WI38 (cell line): Measurements from ENCODE around the gene MEX3D.
"Not testable (repeated sequence)": the region's sequence is repeated elsewhere in the genome, so short reads cannot be mapped to it uniquely, and the experiment has no call there.

Experiments
- H3K4me3 ChIP-seq: 2 replicates; pipeline ENCODE4 v1.5.1; 2011; ENCODE audit warnings: low read depth, mild to moderate bottlenecking, control low read depth, low read length
- CTCF ChIP-seq: IDR thresholded peaks from 2 replicates; pipeline ENCODE4 v1.5.1; 2012; ENCODE audit warnings: low read depth, mild to moderate bottlenecking, control low read depth, low read length

The MEX3D gene

GRCh38 chr19:1522061-1522460 is 46.1 kb downstream of the MEX3D start:
- no peak for TF ChIP-seq CTCF
- no peak overlapping the region for H3K4me3 ChIP-seq

DNA sequence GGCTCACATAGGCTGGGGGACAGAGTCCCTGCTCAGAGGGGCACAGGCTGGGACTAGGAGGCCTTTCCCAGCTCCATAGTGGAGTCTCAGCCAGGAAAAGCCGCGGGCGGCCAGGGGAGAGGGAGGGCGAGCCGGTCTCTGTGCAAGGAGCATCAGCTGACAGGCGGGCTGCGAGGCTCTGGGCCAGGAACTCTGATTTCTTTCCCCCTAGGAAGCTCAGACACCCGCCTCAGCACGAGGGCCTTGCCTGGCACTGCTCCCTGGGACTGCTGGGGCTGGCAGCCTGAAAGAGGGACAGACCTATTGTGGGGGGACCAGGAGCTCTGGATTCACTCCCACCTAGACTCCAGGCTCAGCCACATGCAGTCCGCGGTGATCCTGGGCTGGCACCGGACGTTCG is 46.5 kb downstream of the MEX3D start:
- TF ChIP-seq CTCF = no peak
- no peak overlapping the region for H3K4me3 ChIP-seq

GRCh38 chr19:1520203-1520780 is 47.8 kb downstream of the MEX3D start:
- H3K4me3 ChIP-seq = no peak overlapping the region
- TF ChIP-seq CTCF = no peak

DNA sequence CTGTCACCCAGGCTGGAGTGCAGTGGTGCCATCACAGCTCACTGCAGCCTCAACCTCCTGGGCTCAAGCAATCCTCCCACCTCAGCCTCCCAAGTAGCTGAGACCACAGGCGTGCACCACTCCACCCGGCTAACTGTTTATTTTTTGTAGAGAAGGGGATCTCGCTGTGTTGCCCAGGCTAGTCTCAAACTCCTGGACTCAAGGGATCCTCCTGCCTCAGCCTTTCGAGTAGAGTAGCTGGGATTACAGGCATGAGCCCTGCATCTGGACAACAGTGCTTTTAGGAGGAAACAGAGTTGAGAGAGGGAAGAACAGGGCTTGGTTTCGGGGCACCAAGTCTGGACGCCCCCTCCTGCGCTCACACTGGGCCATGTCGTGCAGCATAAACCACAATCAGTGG is 48.3 kb downstream of the MEX3D start:
- not testable (repeated sequence) for H3K4me3 ChIP-seq

GRCh38 chr19:1518471-1518870 is 49.7 kb downstream of the MEX3D start:
- TF ChIP-seq CTCF = no peak
- no peak overlapping the region for H3K4me3 ChIP-seq

- H3K4me3 ChIP-seq = no peak overlapping the region
- no peak for TF ChIP-seq CTCF
Measured at GRCh38 chr19:1516395-1516753, 51.8 kb downstream of the MEX3D start.

DNA sequence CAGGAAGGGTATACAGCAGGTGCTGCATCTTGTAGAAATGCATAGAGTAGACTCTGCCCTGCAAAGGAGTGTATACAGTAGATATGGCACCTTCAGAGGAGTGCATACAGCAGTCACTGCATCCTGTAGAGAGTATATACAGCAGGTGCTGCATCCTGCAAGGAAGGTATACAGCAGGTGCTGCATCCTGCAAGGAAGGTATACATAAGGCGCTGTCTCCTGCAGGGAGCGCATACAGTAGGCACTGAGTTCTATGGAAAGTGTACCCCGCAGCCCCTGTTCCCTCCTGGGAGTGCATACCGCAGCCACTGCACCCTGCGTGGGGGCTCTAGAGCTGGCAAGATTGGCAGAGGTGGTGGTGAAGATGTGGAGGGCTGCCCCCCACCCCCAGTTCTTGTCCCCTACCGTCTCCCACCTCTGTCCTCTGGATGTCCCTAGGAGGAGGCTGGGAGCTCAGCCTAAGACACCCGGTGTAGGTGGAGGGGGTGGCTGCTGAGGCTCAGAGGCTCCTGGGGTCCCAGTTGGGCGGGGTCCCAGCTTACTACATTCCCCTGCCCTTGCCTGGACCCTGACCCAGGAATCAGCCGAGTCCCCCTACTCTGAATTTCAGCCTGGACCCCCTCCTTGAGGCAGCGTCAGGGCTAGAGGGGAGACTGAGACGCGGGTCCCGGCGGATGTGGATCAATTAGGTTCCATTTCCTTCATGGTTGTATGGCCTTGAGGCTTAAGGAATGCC is 53.0 kb downstream of the MEX3D start:
- H3K4me3 ChIP-seq = no peak overlapping the region
- no peak for TF ChIP-seq CTCF

- TF ChIP-seq CTCF = no peak
- H3K4me3 ChIP-seq = no peak overlapping the region
Measured at GRCh38 chr19:1514295-1514661, 53.8 kb downstream of the MEX3D start.
